Loucy (cell line): ENCODE results near the gene ZNF385B.

Experiments used
- H2AFZ ChIP-seq: fragments of 200-600 bp; sonication (generic); 2 replicates; pipeline ENCODE4 v1.6.0; 2016; ENCODE audit warnings: antibody characterized with exemption, mild to moderate bottlenecking, low read length, moderate library complexity
- H3F3A ChIP-seq: fragments of 200-600 bp; 2 replicates; pipeline ENCODE4 v1.6.0; 2016; ENCODE audit warnings: antibody characterized with exemption, low read depth, mild to moderate bottlenecking
- H3K27me3 ChIP-seq: fragments of 200-600 bp; sonication (generic); 2 replicates; pipeline ENCODE4 v1.6.1; 2014; ENCODE audit warnings: low read length, mild to moderate bottlenecking; ENCODE audit not compliant: insufficient read depth, poor library complexity, severe bottlenecking
- H3K36me3 ChIP-seq: fragments of 200-600 bp; sonication (generic); 2 replicates; pipeline ENCODE4 v1.6.1; 2016; ENCODE audit warnings: low read length; ENCODE audit not compliant: insufficient read depth
- H3K4me1 ChIP-seq: fragments of 200-600 bp; sonication (generic); 2 replicates; pipeline ENCODE4 v1.5.1; 2014; ENCODE audit warnings: low read length, mild to moderate bottlenecking; ENCODE audit not compliant: insufficient read depth, poor library complexity, severe bottlenecking
- H3K4me2 ChIP-seq: fragments of 200-600 bp; sonication (generic); 2 replicates; pipeline ENCODE4 v1.6.0; 2014; ENCODE audit warnings: antibody characterized with exemption, low read length, low read depth, mild to moderate bottlenecking; ENCODE audit not compliant: poor library complexity, severe bottlenecking
- H3K4me3 ChIP-seq: fragments of 200-600 bp; sonication (generic); 2 replicates; pipeline ENCODE4 v1.5.1; 2014; ENCODE audit warnings: low read length, mild to moderate bottlenecking, mixed read lengths; ENCODE audit not compliant: poor library complexity, severe bottlenecking
- H3K79me2 ChIP-seq: fragments of 200-600 bp; sonication (generic); 2 replicates; pipeline ENCODE4 v1.6.1; 2014; ENCODE audit warnings: low read length; ENCODE audit not compliant: insufficient read depth
- H3K9ac ChIP-seq: fragments of 200-600 bp; sonication (generic); 2 replicates; pipeline ENCODE4 v1.6.0; 2014; ENCODE audit warnings: mild to moderate bottlenecking, low read depth, low read length, moderate library complexity; ENCODE audit not compliant: poor library complexity, severe bottlenecking
- H3K9me2 ChIP-seq: fragments of 200-600 bp; sonication (generic); replicated peaks from 2 replicates; pipeline ENCODE4 v1.6.1; 2016; ENCODE audit warnings: low read depth, low read length, mixed read lengths
- H3K9me3 ChIP-seq: fragments of 200-600 bp; sonication (generic); 2 replicates; pipeline ENCODE4 v1.6.1; 2014; ENCODE audit warnings: mild to moderate bottlenecking, antibody characterized with exemption, low read length, low read depth; ENCODE audit not compliant: insufficient read depth
- H4K20me1 ChIP-seq: fragments of 200-600 bp; sonication (generic); 2 replicates; pipeline ENCODE4 v1.6.0; 2014; ENCODE audit warnings: antibody characterized with exemption, low read length, mild to moderate bottlenecking; ENCODE audit not compliant: insufficient read depth, poor library complexity, severe bottlenecking
- CTCF ChIP-seq: fragments of 200-600 bp; sonication (generic); conservative IDR thresholded peaks from 2 replicates; pipeline ENCODE4 v1.5.1; 2014; ENCODE audit warnings: mild to moderate bottlenecking, antibody characterized with exemption, low read length
- EZH2phosphoT487 ChIP-seq: fragments of 200-600 bp; IDR thresholded peaks from 2 replicates; pipeline ENCODE4 v1.6.1; 2018; ENCODE audit warnings: antibody characterized with exemption, mild to moderate bottlenecking, moderate library complexity, borderline replicate concordance

Gene ZNF385B

GRCh38 chr2:179606141-179606540 lies 255.3 kb downstream of the ZNF385B start:
- Histone ChIP-seq H3K27me3 (no peaks in the 10 kb centered on the region), H3K9me2 (no peaks in the 10 kb centered on the region), H3K9ac (no peak overlapping the region), H3K9me3 (no peaks in the 10 kb centered on the region), H2AFZ (no peak overlapping the region), H3K4me3 (no peak overlapping the region), H3F3A (no peaks in the 10 kb centered on the region), H3K79me2 (no peaks in the 10 kb centered on the region), H3K36me3 (no peaks in the 10 kb centered on the region), H3K4me1 (no peaks in the 10 kb centered on the region), H3K4me2 (no peak overlapping the region), H4K20me1 (no peaks in the 10 kb centered on the region)
- no peak for TF ChIP-seq CTCF
- TF ChIP-seq EZH2phosphoT487, result no peak

- H3K4me2 ChIP-seq, result no peak overlapping the region
- H3K9ac ChIP-seq, result no peak overlapping the region
- H3K4me1 ChIP-seq, result no peaks in the 10 kb centered on the region
- no peaks in the 10 kb centered on the region for H3K9me2 ChIP-seq
- no peaks in the 10 kb centered on the region for H3K27me3 ChIP-seq
- TF ChIP-seq EZH2phosphoT487 (no peak), CTCF (no peak)
- H3K36me3 ChIP-seq, result no peaks in the 10 kb centered on the region
- H3K79me2 ChIP-seq, result no peaks in the 10 kb centered on the region
- H3F3A ChIP-seq, result no peaks in the 10 kb centered on the region
- no peaks in the 10 kb centered on the region for H4K20me1 ChIP-seq
- no peak overlapping the region for H2AFZ ChIP-seq
- H3K9me3 ChIP-seq, result no peaks in the 10 kb centered on the region
- no peak overlapping the region for H3K4me3 ChIP-seq
Observed at GRCh38 chr2:179605341-179605740, 256.1 kb downstream of the ZNF385B start.

GRCh38 chr2:179604598-179604997 lies 256.8 kb downstream of the ZNF385B start:
- Histone ChIP-seq H3F3A (no peaks in the 10 kb centered on the region), H3K79me2 (no peaks in the 10 kb centered on the region), H3K9ac (no peak overlapping the region), H3K9me2 (no peaks in the 10 kb centered on the region), H3K27me3 (no peaks in the 10 kb centered on the region), H3K4me1 (no peaks in the 10 kb centered on the region), H3K36me3 (no peaks in the 10 kb centered on the region), H3K9me3 (no peaks in the 10 kb centered on the region), H3K4me2 (no peak overlapping the region), H2AFZ (no peak overlapping the region), H3K4me3 (no peak overlapping the region), H4K20me1 (no peaks in the 10 kb centered on the region)
- TF ChIP-seq CTCF, result no peak
- TF ChIP-seq EZH2phosphoT487, result no peak
